ENCODE measurements around the gene TBL3. TPM values are rescaled to one million over a fixed set of nuclear protein-coding genes. Genes with fewer than 3 reads are reported as not detected.
"Not testable (repeated sequence)": the region's sequence is repeated elsewhere in the genome, so short reads cannot be mapped to it uniquely, and the experiment has no call there.

The TBL3 gene
- total RNA-seq, 2 experiments from 2014 or later, result 36.5 to 38.0 TPM

GRCh38 chr16:1936945-1937479 is 34.8 kb upstream of the TBL3 start:
- no peak overlapping the region for H3K4me3 Mint-ChIP-seq
- H3K9me3 Mint-ChIP-seq, result no peaks in the 10 kb centered on the region
- H3K27me3 Mint-ChIP-seq (ENCODE audit: low read depth), result no peaks in the 10 kb centered on the region
- peaks cover 4% of the 10 kb centered on the region for H3K36me3 Mint-ChIP-seq (ENCODE audit: low read depth)
- no peak for DNase-seq
- CTCF ChIA-PET, result interaction anchor here (1.1 kb wide), 1 partner anchor 9 kb away, joined by 6 read pairs; no protein-coding TSS in a partner anchor
- no peak overlapping the region for H3K27ac Mint-ChIP-seq
- intact Hi-C loops (cut with micrococcal nuclease), result no loop called here
- H3K4me1 Mint-ChIP-seq (ENCODE audit: low read depth), result peaks cover 8% of the 10 kb centered on the region

DNA sequence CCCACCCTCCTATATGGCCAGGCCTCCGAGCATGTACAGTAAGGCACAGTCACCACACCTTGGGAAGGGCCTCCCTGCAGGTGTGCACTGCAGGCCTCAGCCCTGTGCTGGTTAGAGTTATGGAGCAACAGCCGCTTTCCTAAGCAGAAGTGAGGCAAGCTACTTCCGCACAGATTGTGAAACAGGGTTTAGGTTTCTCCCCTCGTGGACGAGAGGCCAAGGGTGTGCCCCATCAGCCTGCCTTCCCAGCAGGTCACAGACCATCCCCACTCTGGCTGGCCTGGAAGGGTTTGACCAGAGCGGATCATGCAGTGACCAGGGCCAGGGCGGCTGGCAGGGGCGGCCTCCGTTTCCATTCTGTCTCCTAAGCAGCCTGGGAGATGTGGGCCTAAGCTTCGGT is 33.5 kb upstream of the TBL3 start:
- Mint-ChIP-seq H3K4me3 (no peak overlapping the region), H3K9me3 (no peaks in the 10 kb centered on the region), H3K27me3 (ENCODE audit: low read depth) (no peaks in the 10 kb centered on the region), H3K27ac (no peak overlapping the region), H3K36me3 (ENCODE audit: low read depth) (peaks cover 4% of the 10 kb centered on the region), H3K4me1 (ENCODE audit: low read depth) (peaks cover 13% of the 10 kb centered on the region)
- CTCF ChIA-PET, result no interaction called here
- DNase-seq, result no peak
- intact Hi-C loops (cut with micrococcal nuclease), result no loop called here

DNA sequence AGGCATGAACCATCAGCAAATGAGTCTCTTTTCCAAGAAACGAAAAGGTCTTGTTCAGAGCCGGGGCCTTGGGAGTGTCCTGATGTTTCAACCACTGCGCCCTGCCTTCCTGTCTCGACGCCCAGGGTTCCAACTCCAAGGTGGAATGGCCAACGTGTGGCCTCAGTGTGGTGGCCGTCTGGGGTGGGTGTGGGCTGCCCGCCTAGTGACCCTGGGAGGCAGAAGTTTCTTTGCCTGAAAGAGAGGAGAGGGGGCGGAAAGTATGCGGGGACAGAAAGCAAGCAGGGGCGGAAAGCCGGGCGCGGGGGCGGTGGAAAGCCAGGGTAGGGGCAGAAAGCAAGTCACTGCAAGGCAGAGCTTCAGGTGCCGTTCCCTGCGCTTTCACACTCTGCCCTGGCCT is 32.9 kb upstream of the TBL3 start:
- Mint-ChIP-seq H3K27ac (no peak overlapping the region), H3K4me3 (no peak overlapping the region), H3K9me3 (no peaks in the 10 kb centered on the region), H3K36me3 (ENCODE audit: low read depth) (peaks cover 4% of the 10 kb centered on the region), H3K27me3 (ENCODE audit: low read depth) (no peaks in the 10 kb centered on the region), H3K4me1 (ENCODE audit: low read depth) (peaks cover 17% of the 10 kb centered on the region)
- CTCF ChIA-PET, result no interaction called here
- intact Hi-C loops (cut with micrococcal nuclease), result no loop called here
- no peak for DNase-seq

DNA sequence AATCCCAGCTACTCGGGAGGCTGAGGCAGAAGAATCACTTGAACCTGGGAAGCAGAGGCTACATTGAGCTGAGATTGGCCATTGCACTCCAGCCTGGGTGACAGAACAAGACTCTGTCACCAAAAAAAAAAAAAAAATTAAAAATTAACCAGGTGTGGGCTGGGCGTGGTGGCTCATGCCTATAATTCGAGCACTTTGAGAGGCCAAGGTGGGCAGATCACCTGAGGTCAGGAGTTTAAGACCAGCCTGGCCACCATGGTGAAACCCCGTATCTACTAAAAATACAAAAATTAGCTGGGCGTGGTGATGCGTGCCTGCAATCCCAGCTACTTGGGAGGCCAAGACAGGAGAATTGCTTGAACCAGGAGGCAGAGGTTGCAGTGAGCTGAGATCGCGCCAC is 32.0 kb upstream of the TBL3 start:
- H3K27me3 Mint-ChIP-seq (ENCODE audit: low read depth); H3K36me3 Mint-ChIP-seq (ENCODE audit: low read depth); H3K4me3 Mint-ChIP-seq; DNase-seq; H3K9me3 Mint-ChIP-seq; H3K27ac Mint-ChIP-seq: not testable (repeated sequence)
- peaks cover 25% of the 10 kb centered on the region for H3K4me1 Mint-ChIP-seq (ENCODE audit: low read depth)
- CTCF ChIA-PET, result interaction anchor here (0.6 to 1.0 kb wide), 2 partner anchors 77 to 83 kb away, joined by 3 to 5 read pairs; no protein-coding TSS in a partner anchor
- intact Hi-C loops (cut with micrococcal nuclease), result loop anchor here (5.0 kb wide), 3 partner anchors 83 to 328 kb away; partner anchors contain the start of genes CRAMP1, EME2, IFT140 and MRPS34

GRCh38 chr16:1940273-1941161 is 31.3 kb upstream of the TBL3 start:
- H3K27ac Mint-ChIP-seq, result no peak overlapping the region
- CTCF ChIA-PET, result interaction anchor here (0.6 to 1.2 kb wide), 5 partner anchors 10 to 168 kb away, joined by 3 to 5 read pairs (median 4); partner anchors contain the start of genes EME2 and MRPS34
- intact Hi-C loops (cut with micrococcal nuclease), result loop anchor here (5.0 kb wide), 3 partner anchors 83 to 328 kb away; partner anchors contain the start of genes CRAMP1, EME2, IFT140 and MRPS34
- H3K4me1 Mint-ChIP-seq (ENCODE audit: low read depth), result peaks cover 25% of the 10 kb centered on the region
- peaks cover 4% of the 10 kb centered on the region for H3K36me3 Mint-ChIP-seq (ENCODE audit: low read depth)
- H3K4me3 Mint-ChIP-seq, result no peak overlapping the region
- no peaks in the 10 kb centered on the region for H3K27me3 Mint-ChIP-seq (ENCODE audit: low read depth)
- no peak for DNase-seq
- no peaks in the 10 kb centered on the region for H3K9me3 Mint-ChIP-seq

DNA sequence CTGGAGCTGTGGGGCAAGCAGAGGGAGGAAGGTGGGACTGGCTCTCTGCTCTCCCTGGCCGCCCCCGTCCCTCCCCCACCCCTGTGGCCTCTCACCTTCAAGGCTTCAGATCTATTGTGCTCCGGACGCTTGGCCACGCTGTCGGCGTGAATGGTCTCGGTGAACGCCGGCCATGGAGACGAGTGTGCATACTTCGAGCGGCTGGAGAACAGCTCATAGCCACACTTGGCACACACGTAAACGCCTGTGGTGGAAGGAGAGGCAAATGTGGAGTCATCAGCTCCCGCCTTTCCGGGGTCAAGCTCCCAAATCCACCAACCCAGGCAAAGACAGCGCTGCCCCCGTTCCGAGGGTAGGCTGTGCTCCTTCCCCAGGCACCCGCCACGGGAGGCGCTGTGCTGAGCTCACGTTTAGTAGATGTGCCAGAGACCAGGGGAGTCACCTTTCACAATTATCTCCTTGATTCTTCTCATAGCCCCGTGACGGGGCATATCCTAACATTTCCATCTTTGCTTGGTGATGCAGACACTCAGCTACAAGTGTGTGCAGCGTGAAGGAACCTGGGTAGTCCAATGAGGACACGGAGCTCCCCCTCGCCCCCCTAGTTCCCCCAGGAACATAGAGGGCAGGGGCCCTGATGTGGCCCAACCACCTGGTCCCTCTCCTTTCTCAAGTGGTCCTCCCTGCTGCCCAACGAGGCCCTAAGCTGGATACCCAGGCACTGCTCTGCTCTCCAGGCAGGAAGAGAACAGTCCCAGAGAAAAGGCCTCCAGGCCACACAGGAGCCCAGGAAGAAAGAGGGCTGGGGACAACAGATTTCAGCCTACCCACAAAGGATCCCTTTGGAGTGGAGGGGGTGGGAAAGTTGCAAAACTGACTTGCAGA is 30.4 kb upstream of the TBL3 start:
- Mint-ChIP-seq H3K27me3 (ENCODE audit: low read depth) (no peaks in the 10 kb centered on the region), H3K36me3 (ENCODE audit: low read depth) (peaks cover 4% of the 10 kb centered on the region), H3K4me3 (peak overlapping the region; percentile 82), H3K9me3 (no peaks in the 10 kb centered on the region), H3K4me1 (ENCODE audit: low read depth) (peaks cover 26% of the 10 kb centered on the region), H3K27ac (no peak overlapping the region)
- intact Hi-C loops (cut with micrococcal nuclease), result loop anchor here (5.0 kb wide), 3 partner anchors 84 to 329 kb away; partner anchors contain the start of genes CRAMP1, EME2, IFT140 and MRPS34
- CTCF ChIA-PET, result interaction anchor here (0.7 to 1.2 kb wide), 4 partner anchors 11 to 169 kb away, joined by 3 to 5 read pairs (median 4); partner anchors contain the start of genes EME2 and MRPS34
- DNase-seq, result no peak

DNA sequence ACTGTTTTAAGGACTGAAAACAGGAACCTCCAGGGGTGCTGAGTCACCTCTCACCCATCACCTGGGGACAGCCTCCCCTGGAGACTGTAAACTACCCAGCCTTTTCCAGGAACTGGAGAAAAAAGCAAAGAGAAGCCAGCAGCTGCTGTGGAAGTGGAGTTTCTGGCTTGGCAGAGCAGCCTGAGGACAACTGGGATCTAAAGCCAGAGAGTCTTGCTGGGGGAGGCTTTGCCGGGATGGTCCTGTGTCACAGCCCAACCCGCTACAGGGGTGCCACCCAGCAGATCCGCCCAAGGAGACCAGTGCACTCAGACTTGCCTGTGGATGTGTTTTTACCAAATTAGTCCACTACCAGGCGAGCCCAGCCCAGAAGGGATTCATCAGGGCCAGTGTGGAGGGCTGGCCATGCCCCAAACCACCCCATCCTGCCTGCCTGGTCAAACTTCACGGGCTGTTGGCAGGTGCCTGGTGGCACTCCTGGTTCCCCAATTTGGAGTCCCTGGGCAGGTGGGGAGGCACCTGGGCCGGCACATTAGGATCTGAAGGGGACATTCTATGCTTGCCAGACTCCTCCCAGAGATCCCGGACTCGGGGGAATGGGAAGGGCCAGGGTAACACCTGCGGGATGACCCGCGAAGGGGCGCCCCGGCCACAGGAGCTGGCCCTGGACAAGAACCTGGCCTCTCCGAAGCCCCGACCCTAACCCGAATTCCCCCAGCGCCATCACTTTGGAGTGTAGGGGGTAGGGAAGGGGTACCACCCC is 29.6 kb upstream of the TBL3 start:
- peak overlapping the region; percentile 24 for H3K27ac Mint-ChIP-seq
- CTCF ChIA-PET, result interaction anchor here (1.2 kb wide), 1 partner anchor 12 kb away, joined by 5 read pairs; no protein-coding TSS in a partner anchor

DNA sequence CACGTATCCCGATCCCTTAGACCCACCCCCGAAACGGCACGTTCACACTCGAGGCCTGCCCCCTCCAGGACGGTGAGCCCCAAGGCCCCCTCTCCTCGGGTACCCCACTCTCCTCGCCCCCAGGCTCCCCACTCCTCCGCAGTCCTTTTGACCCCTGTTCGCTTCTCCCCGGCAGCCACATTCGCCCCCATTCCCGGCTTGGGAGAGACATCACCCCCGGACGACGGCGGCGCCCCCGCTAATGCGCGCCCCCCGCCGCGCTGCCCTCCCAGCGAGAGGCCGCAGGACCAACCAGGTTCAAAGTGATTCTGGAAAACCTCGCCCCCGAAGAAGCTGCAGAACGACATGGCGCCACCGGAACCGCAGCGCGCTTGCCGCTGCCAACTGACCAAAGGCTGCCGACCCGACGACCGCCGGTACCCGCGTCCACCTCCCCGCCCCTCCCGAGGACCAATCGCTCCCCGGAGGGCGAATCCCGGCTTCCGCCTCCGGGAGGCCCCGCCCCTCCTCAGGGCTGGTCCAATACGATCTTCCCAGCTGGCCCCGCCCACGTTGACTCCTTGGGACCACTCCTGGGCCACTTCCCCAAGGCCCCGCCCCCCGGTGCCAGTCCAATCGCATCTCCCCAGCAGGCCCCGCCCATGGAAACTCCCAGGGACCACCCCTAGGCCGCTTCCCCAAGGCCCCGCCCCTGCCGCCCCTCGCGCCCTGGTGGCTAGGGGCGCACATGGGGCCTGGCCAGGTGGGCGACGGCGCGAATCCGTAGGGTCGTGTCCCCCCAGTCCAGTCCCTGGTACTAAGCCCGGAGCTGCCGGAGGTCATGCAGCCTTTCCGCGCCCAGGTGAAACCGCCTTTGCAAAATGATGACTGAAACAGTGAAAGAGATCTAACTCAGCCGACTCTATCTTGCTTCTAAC is 28.8 kb upstream of the TBL3 start, which contains the start of gene MSRB1:
Gene MSRB1, minus strand, starts transcription at position 390 of the 917 bp plus-strand sequence. Its CDS starts 43 bp downstream, at position 347.
- Mint-ChIP-seq H3K36me3 (ENCODE audit: low read depth) (peaks cover 4% of the 10 kb centered on the region), H3K27ac (peak within 1 kb of the TSS; percentile 75), H3K4me1 (ENCODE audit: low read depth) (peaks cover 26% of the 10 kb centered on the region), H3K27me3 (ENCODE audit: low read depth) (no peaks in the 10 kb centered on the region), H3K9me3 (no peaks in the 10 kb centered on the region), H3K4me3 (peak within 1 kb of the TSS; percentile 82)
- DNase-seq, result peak; percentile 100
- CTCF ChIA-PET, result interaction anchor here (0.5 to 1.0 kb wide), 3 partner anchors 10 to 178 kb away, joined by 4 read pairs; no protein-coding TSS in a partner anchor
- intact Hi-C loops (cut with micrococcal nuclease), result loop anchor here (1.0 to 5.0 kb wide), 7 partner anchors 16 to 331 kb away; partner anchors contain the start of genes CRAMP1, EME2, IFT140 and MRPS34

More for the DNA sequence above, 29.6 kb upstream of the TBL3 start:
- Mint-ChIP-seq H3K4me3 (peak overlapping the region; percentile 82), H3K4me1 (ENCODE audit: low read depth) (peaks cover 26% of the 10 kb centered on the region), H3K36me3 (ENCODE audit: low read depth) (peaks cover 4% of the 10 kb centered on the region), H3K27me3 (ENCODE audit: low read depth) (no peaks in the 10 kb centered on the region), H3K9me3 (no peaks in the 10 kb centered on the region)
- DNase-seq, result peak; percentile 58
- intact Hi-C loops (cut with micrococcal nuclease), result loop anchor here (5.0 kb wide), 3 partner anchors 85 to 330 kb away; partner anchors contain the start of genes CRAMP1, EME2, IFT140 and MRPS34

DNA sequence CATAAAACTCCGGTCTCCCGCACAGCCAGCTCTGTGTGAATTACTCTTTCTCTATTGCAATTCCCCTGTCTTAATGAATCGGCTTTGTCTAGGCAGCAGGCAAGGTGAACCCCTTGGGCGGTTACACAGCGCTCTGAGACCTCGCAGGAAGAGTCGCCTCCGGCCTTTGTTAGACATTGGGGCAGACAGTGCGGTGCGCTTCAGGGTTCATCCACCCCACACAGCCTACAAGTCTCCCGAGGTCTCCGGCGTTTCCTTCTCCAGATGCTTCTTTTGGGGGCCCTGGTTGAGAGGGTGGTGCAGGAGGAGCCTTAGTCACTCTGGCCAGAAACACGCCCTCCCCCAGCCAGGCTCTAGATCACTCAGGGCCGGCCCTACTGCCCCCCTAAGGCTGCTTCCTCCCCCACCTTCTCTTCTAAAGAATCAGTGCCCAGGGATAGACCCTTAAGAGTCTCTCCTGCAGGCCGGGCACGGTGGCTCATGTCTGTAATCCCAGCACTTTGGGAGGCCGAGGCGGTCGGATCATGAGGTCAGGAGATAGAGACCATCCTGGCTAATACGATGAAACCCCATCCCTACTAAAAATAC is 27.1 kb upstream of the TBL3 start:
- H3K36me3 Mint-ChIP-seq (ENCODE audit: low read depth), result no peaks in the 10 kb centered on the region
- peak overlapping the region; percentile 82 for H3K4me3 Mint-ChIP-seq
- no peak for DNase-seq
- H3K27me3 Mint-ChIP-seq (ENCODE audit: low read depth), result no peaks in the 10 kb centered on the region
- H3K4me1 Mint-ChIP-seq (ENCODE audit: low read depth), result peaks cover 26% of the 10 kb centered on the region
- intact Hi-C loops (cut with micrococcal nuclease), result loop anchor here (5.0 kb wide), 3 partner anchors 87 to 332 kb away; partner anchors contain the start of genes CRAMP1, EME2, IFT140 and MRPS34
- CTCF ChIA-PET, result no interaction called here
- peak overlapping the region; percentile 75 for H3K27ac Mint-ChIP-seq
- no peaks in the 10 kb centered on the region for H3K9me3 Mint-ChIP-seq
